Measurements from ENCODE around the gene KRTAP10-10. TPM values are rescaled to one million over a fixed set of nuclear protein-coding genes. Genes with fewer than 3 reads are reported as not detected.

Gene KRTAP10-10
- polyA plus RNA-seq, 1 donor (not counting 4 experiments of a cell fraction or from before 2014, with no cell fraction given) = not detected

DNA sequence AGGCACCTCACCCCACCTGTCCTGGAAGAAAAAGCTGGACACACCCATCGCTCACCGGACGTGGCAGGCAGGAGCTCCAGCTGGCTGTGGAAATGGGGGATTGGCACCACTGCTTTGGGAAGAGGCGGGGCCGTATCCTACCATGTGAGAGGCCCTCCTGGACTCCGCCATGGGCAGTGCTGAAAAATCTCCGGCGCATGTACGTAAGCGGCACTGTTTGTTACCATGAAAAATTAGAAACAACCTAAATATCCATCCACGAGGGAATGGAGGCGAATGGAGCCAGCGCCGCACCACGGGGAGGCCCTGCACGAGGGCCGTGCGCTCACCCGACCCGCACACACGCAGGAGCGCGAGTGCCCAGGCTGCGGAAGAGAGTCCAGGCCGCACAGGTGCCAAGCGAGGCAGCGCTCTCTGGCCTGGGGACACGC, 22.2 kb upstream of the KRTAP10-10 start:
- FAIRE-seq (no peak), DNase-seq (ENCODE audit: low read depth, low spot score) (no peak)
- Histone ChIP-seq H3K4me2 (ENCODE audit: control insufficient read depth, extremely low read depth, insufficient read depth, low read depth, low read length) (no peak overlapping the region), H3K9me1 (ENCODE audit: control insufficient read depth, extremely low read depth, insufficient read depth, low read length) (no peaks in the 10 kb centered on the region), H3K79me2 (ENCODE audit: control insufficient read depth, insufficient read depth, low read length) (no peaks in the 10 kb centered on the region), H3K9me3 (ENCODE audit: control insufficient read depth, low read depth, low read length) (peaks cover 9% of the 10 kb centered on the region), H3K27ac (ENCODE audit: control insufficient read depth, insufficient read depth, low read length) (no peak overlapping the region), H3K9ac (ENCODE audit: control insufficient read depth, extremely low read depth, insufficient read depth, low read length) (no peak overlapping the region), H3K27me3 (ENCODE audit: control insufficient read depth, extremely low read depth, insufficient read depth, low read length) (peaks cover 19% of the 10 kb centered on the region), H2AFZ (ENCODE audit: control insufficient read depth, low read length) (no peak overlapping the region), H3K4me1 (ENCODE audit: control insufficient read depth, extremely low read depth, insufficient read depth, low read length) (peaks cover 7% of the 10 kb centered on the region), H4K20me1 (ENCODE audit: control insufficient read depth, extremely low read depth, insufficient read depth, low read length) (no peaks in the 10 kb centered on the region), H3K36me3 (ENCODE audit: control insufficient read depth in 2 of 2, extremely low read depth in 1 of 2, insufficient read depth in 2 of 2, low read length in 2 of 2) (no peaks in the 10 kb centered on the region), H3K4me3 (ENCODE audit: control insufficient read depth in 2 of 3, extremely low read depth in 1 of 3, insufficient read depth in 2 of 3, low read depth in 1 of 3, low read length in 3 of 3) (no peak overlapping the region)
- dilution Hi-C loops (cut with MboI; ENCODE audit: extremely low pct_ligation_motif_present, low sequenced_read_pairs) = no loop called here
- TF ChIP-seq CTCF (optimal IDR thresholded peaks at IDR 0.05 in 1 of 3, IDR thresholded peaks at IDR 0.05 in 1 of 3, conservative IDR thresholded peaks at IDR 0.05 in 1 of 3; ENCODE audit: extremely low read depth in 1 of 3, insufficient read depth in 2 of 3, low read length in 3 of 3) (no peak), EZH2 (IDR thresholded peaks at IDR 0.05; ENCODE audit: low read length) (no peak)

DNA sequence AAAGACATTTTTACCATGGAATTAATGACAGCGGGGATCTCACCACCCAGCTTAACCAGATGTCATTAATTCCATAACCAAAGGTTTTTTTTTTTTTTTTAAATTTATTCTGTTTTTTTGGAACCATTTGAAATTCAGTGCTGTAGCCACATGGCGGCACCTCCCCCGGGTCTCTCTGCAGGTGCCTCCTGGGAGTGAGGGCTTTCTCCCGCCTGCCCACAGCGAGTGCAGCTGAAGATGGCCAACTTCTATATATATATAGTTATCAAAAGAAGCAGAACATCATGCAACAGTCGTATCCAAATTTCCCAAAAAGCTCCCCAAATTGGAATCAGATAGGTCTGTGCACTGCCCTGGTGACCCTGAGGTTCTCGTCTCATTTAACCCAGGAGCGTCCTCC, 21.7 kb upstream of the KRTAP10-10 start:
- Histone ChIP-seq H3K79me2 (ENCODE audit: control insufficient read depth, insufficient read depth, low read length) (no peaks in the 10 kb centered on the region), H3K4me1 (ENCODE audit: control insufficient read depth, extremely low read depth, insufficient read depth, low read length) (peaks cover 7% of the 10 kb centered on the region), H3K4me2 (ENCODE audit: control insufficient read depth, extremely low read depth, insufficient read depth, low read depth, low read length) (no peak overlapping the region), H3K27ac (ENCODE audit: control insufficient read depth, insufficient read depth, low read length) (no peak overlapping the region), H3K36me3 (ENCODE audit: control insufficient read depth in 2 of 2, extremely low read depth in 1 of 2, insufficient read depth in 2 of 2, low read length in 2 of 2) (no peaks in the 10 kb centered on the region), H3K27me3 (ENCODE audit: control insufficient read depth, extremely low read depth, insufficient read depth, low read length) (peaks cover 19% of the 10 kb centered on the region), H4K20me1 (ENCODE audit: control insufficient read depth, extremely low read depth, insufficient read depth, low read length) (no peaks in the 10 kb centered on the region), H3K9me1 (ENCODE audit: control insufficient read depth, extremely low read depth, insufficient read depth, low read length) (no peaks in the 10 kb centered on the region), H3K4me3 (ENCODE audit: control insufficient read depth in 2 of 3, extremely low read depth in 1 of 3, insufficient read depth in 2 of 3, low read depth in 1 of 3, low read length in 3 of 3) (no peak overlapping the region), H3K9ac (ENCODE audit: control insufficient read depth, extremely low read depth, insufficient read depth, low read length) (no peak overlapping the region), H3K9me3 (ENCODE audit: control insufficient read depth, low read depth, low read length) (peaks cover 9% of the 10 kb centered on the region), H2AFZ (ENCODE audit: control insufficient read depth, low read length) (no peak overlapping the region)
- no peak for DNase-seq (ENCODE audit: low read depth, low spot score)
- FAIRE-seq = no peak
- dilution Hi-C loops (cut with MboI; ENCODE audit: extremely low pct_ligation_motif_present, low sequenced_read_pairs) = no loop called here
- no peak for TF ChIP-seq EZH2 (IDR thresholded peaks at IDR 0.05; ENCODE audit: low read length)
- TF ChIP-seq CTCF (optimal IDR thresholded peaks at IDR 0.05 in 1 of 3, IDR thresholded peaks at IDR 0.05 in 1 of 3, conservative IDR thresholded peaks at IDR 0.05 in 1 of 3; ENCODE audit: extremely low read depth in 1 of 3, insufficient read depth in 2 of 3, low read length in 3 of 3) = no peak

Measured in keratinocyte (primary cell).